GM21786 (cell line): ENCODE measurements around the gene DROSHA.
A peak's percentile ranks its signal among the peaks of the same experiment; 100 is the strongest.
"Not testable (repeated sequence)": the region's sequence is repeated elsewhere in the genome, so short reads cannot be mapped to it uniquely, and the experiment has no call there.

Source experiments
- ATAC-seq: cut with Tn5 transposase; IDR thresholded peaks from one replicate; pipeline ENCODE4 v1.9.1; 2021; ENCODE audit not compliant: unreplicated experiment

Gene DROSHA

DNA sequence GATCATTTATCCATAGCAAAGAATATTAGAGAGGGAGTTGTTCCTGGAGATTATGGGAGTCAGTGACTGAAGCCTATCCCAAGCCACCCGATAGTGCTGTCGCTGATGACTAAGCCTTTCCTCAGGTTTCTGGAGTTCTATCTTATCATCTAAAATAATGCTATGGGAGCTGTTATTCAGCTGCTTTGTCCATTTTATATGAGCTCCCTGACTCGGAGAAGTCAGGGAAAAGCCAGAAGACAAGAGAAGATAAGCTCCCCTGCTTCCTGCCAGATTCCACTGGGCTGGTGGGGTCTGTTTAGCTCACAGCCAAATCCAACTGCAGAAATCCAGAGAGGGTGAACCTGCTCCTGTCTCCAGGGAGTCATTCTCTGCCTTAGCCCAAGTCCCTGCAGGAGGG lies 148.2 kb downstream of the DROSHA start:
- ATAC-seq, result no peak

DNA sequence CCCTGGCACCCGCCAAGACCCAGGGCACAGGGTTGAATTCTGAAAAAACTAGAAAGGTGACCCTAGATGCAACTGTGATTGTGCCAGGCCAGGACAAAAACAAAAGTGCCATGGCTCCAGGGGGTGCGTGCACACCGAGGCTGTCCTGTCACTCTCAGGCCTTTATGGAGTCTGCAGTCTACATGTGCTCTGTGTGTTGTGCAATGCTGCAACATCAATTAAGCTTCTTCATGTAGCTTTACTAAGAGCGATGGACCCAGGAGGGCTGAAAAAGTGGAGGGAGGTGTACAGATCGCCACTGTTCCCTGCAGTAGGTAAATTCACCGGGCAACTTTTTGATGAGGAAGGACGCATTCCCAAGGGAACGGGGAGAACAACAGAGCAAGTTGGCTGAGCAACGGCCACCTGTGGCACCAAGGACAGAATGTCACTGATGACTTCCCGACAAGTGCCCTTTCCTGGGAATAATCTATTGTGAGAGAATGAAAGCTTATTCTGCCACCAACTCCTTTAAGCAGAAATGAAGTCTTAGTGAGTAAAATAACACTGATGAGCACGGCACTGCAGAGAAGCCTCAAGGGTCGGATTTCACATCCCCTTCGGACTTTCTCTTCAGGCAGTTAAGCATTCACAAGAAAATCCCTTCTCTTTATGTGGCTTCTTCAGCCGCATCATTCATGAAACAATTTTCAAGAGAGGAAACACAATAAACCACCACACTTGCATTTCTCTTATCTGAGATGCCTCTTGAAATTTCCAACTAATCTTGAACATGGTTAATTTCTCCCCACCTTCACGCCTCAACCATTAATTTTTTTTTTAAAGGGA lies 149.6 kb downstream of the DROSHA start:
- peak; percentile 81 for ATAC-seq

DNA sequence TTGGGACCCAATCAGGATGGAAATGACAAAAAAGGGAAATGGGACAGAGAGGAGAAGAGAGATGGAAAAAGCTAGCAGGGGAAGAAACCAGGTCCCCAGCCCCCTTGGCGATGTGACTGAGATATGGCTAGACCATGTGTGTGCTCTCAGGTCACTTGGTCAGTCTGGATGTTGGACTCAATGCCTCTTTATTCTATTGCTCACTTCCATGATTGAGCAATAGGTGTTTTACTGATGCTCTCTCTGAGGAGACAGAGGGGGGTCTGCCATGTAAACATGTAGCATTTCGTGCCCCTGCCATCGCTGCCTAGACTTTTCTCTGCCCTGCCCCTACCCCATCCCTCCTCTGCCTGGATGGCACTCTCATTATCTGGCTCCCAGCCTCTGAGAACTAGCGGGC lies 150.6 kb downstream of the DROSHA start:
- no peak for ATAC-seq

DNA sequence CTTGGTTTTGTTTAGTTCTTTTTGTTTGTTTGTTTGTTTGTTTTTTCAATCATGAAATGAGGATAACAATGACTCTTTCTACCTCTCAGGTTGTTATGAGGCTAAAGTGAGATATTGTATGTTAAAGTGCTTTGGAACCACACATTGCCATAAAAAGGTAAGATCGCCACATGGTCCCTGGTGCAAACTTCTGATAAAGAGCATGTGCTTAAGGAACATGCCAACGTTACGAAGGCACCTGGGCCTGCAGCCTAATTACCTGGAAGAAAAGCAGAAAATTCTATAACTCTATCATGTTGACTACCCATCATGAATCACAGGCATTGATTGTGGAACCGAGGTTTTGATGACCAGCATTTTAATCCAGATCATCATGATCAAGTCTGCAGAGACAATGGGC lies 151.8 kb downstream of the DROSHA start:
- no peak for ATAC-seq

DNA sequence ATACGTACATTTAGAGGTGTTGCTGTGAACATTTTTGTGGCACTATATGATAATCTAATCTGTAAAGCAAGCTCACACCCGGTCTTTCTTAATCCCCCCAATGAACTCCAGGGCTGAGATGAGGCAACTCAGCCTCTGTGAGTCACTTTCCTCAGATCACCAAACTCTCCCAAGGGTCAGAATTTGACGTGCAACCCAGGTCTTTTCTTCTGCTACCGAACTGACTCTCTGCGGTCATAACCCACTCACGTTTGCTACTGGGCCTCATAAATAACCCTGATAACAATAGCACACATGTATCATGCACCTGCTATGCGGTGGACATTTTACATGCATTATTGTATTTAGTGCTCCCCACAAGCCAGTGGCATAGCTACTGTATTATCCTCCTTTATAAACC lies 153.1 kb downstream of the DROSHA start:
- ATAC-seq, result no peak

DNA sequence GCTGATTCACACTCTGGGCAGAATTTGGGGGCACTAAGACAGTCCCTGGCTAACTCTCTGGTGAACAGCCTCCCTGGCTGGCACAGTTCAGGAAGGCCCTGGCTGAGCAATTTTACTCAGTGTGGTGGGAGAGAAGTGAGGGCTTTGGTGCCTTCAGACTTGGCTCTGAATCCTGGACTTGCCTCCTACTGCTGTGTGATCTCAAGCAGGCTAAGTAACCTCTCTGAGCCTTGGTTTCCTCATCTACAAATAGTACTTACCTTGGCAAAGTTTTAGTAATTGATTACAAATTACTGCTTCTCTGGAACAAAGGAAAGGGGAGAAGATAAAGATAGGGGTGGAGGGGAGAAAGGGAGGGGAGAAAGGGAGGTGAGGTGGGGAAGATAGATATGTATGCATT lies 153.8 kb downstream of the DROSHA start:
- no peak for ATAC-seq

DNA sequence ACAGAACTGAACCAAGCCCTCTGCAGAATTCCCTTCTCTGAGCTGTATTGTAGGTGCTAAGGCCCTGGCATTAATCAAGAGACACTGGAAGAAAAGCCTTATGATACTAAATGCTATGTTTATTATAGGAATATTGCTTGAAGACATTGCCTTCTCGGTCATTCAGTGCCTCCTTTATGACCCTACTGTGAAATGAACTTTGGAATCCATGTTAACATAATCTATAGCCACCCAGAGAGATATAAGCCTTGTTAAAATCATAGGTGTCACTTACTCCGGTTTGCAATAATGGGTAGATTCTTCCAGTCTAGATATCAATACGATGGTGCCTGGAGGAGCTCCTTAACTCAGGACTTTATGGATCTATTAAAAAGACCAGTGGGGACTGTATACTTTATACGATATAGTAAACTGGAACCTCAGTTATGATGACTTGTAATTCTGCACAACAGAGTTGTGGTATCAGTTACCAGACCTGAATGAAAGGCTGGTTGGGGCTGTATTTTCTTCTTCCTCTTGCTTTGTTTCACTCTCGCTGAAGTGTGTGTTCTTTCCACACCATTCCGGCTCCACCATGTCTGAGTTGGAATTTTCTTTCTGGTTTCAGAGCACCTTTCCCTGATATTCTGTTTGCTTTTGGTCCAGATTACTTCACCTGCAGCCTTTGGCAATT lies 154.5 kb downstream of the DROSHA start:
- ATAC-seq, result no peak

DNA sequence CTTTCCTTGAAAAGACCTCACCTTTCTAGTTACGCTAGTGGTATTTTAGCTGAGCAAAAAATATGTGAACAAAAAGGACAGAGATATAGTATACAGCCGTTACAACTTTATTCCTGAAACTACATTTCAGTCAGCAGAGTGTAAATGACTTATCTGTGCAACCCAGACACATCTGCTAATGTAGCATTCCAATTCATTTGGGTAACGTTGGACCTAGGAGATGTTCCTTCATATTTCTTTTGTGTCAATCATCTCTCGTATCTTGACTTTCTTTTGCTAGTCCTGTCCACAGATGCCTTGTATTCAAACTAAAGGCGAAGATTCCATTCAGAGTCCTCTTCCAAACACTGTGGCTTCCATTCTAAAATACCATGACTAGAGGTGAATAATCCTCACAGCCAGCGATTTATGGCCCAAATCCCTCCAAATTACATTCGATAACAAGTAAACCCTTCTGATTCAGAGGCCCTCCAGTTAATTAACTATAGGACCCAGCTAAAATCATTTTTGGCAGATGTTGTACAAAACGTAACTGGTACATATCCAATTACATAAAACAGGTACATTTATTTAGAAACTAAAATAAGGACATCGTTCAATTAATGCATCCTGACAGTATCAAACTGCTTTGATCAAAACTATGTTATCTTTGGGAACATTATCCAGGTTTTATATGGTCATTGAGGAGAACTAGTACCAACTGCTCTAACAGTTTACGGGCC lies 155.7 kb downstream of the DROSHA start:
- ATAC-seq, result no peak

DNA sequence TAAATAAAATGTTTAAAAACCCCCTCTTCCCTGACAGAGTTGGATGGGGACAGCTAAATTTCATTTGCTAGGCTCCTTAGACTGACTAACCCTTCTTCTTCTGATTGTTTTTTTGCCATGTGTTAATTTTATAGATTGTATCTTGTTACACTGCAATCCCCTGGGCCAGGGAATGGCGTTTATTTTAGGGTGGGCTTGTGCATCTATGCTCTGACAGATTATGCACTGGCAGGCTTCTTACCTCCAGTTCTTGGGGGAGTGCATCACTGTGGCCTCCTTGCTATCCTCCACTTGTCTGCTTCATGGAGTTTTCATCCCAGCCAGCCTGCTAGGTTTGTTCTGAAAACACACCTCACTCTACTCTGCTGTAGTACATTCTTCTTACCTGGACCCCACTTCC lies 159.8 kb downstream of the DROSHA start:
- no peak for ATAC-seq

DNA sequence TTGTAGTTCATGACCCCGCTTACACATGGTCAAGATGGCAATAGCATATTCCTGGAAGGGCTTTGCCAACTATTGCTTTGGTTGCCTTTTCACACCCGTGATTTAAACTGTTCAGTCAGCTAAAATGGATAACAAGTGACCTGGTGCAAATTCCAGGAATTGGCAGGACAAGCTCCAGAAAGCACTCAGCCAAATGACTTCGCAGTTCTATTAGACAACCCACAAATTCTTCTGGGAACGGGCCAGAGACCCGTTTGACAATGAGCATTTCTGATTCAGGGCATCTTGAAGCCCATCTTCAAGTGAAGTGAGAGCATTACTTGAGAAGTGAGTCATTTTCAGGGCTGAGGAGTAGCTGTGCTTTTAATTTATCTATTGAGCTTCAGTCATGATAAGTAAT lies 165.0 kb downstream of the DROSHA start:
- ATAC-seq, result no peak

DNA sequence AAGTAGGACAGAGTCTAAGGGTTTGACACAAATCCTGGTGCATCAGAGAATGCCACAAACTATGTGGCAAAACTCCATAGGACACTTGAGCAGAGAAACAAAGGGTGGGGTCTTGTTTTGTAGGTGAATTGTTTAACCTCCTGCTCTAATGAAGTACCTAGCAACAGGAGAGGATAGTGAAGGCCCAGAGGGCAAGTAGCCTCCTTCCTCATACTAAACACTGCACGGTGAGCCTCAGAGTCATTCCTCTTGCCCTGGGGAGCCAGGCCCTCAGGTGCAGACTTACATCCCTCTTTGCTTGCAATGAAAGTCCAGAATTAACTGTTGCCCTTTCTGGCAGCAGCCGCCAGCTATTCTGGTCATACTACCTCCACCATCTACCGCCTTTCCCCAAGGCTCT lies 166.1 kb downstream of the DROSHA start:
- no peak for ATAC-seq

DNA sequence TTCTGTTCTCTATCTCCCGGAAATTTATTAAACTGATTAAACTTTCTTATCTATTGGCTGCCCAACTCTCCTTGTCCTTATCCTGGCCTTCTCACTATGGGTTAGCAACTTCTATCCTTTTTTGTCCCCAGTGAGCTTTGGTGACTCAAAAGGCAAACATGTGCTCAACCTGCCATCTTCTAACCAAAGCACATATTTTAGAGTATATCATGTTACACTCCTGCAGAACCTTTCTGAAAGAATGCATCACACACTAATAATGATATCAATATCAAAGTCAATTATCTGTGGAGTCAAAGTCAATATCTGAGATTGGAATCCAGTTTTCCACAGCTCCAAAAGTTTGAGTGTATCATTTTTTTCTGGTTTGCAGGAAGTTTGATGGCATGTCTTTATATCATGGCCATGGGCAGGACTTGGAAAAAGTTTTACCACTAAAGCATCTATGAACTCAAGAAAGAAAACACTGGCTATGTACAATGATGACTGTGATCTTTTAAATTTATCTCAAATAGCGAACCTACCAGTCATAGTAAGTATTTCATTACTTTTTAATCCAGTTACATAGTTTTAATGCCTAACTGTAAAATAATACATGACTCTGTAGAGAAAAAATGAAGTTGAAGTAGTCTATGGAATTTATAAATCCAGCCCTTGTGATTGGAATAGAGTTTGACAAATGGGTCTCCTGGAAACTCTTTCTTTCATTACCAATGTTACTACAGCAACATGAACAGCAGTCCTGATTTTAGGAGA lies 166.8 kb downstream of the DROSHA start:
- no peak for ATAC-seq

DNA sequence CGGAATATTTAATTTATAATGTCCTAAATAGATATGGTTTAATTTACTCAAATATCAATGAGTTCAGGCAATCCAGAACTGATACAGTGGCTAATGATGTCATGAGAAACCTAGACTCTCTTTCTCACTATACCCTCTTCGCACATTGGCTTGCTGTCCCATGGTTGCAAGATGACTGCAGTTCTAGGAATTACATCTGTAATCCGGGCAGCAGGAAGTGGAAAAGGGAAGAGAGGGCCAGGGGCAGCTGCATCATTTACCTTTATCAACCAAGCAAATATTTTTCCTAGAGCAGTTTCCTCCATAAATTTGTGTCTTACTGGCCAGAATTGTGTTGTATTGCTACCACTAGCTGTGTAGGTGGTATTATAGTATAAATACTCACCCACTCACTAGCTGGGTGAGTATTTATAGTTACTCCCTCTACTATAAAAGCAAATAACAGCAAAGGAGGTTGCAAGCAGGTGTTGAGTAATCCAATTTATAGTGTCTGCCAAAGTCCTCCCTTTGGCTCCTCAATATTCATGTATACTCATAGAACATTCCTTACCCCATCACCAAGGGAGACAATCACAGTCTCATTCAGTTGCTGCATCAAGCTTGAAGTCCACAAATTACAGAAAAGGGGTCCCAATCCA lies 168.8 kb downstream of the DROSHA start:
- no peak for ATAC-seq

DNA sequence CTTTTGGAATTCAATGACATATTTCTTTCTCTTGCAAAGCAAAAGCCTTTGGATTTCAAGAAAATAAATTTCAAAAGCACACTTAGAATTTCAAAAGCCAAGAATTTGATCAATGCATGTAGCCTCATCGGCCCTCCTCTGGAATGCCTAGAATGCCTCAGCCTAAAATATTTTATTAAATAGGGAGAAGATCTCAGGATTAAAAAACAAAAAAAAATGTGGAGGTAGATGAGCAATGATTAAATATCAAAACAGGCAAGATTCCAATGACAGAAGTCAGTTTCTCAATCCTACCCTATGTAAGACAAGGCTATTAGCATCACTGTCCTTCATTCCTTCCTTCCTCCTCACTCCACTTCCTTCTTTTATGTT lies 169.4 kb downstream of the DROSHA start:
- ATAC-seq, result no peak

DNA sequence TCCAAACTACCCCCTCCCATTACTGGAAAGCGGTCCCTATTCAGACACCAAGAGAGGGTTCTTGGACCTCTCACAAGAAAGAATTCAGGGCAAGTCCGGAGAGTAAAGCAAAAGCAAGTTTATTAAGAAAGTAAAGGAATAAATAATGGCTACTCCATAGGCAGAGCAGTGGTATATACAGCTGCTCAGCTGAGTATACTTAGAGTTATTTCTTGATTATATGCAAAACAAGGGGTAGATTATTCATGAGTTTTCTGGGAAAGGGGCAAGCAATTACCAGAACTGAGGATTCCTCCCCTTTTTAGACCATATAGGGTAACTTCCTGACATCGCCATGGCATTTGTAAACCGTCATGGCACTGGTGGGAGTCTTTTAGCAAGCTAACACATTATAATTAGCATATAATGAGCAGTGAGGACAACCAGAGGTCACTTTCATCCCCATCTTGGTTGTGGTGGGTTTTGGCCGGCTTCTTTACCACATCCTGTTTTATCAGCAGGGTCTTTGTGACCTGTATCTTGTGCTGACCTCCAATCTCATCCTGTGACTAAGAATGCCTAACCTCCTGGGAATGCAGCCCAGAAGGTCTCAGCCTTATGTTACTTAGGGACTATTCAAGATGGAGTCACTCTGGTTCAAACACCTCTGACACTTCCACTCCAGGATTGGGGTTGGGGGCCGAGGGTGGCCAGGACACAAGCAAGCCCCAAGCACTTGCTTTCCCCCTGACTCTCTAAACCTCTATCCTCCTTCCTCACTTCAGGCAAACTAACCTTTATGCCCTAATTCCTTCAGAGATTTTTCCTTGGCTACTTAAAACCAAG lies 170.0 kb downstream of the DROSHA start:
- not testable (repeated sequence) for ATAC-seq

DNA sequence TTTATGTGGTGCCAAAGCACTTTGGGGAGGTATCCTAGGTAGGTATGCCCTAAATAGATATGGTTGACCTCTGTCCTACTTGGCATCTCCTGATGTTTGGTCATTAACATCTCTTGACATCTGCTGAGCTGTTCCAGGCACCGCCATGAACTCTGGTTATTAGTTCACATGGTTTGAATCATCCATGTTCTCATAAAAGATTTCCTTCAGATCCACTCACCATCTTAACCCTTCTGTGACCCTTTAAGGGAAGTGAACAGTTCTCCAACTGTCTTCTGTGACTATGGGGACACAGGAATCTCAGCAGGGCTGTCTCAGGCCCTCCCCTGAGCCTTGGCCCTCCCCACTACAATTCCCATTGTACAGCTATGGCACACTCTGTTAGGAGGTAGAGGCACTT lies 170.7 kb downstream of the DROSHA start:
- no peak for ATAC-seq

DNA sequence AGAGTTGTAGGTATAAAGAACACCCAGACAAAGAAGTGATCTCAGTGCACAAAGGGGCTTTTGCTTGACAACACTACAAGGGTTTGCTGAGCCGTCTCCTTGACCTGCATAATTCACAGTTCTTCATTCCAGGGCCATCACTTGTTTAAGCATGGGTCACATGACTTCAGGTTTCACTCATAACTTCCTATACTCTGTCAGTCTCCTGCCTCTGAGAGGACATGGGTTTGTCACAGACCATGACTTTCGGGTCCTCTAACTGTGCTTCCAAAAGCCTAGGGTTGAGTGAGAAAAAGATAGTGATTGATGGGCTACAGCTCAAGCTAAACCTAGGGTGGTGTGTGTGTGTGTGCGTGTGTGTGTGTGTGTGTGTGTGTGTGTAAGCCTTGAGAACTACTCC lies 172.1 kb downstream of the DROSHA start:
- no peak for ATAC-seq

DNA sequence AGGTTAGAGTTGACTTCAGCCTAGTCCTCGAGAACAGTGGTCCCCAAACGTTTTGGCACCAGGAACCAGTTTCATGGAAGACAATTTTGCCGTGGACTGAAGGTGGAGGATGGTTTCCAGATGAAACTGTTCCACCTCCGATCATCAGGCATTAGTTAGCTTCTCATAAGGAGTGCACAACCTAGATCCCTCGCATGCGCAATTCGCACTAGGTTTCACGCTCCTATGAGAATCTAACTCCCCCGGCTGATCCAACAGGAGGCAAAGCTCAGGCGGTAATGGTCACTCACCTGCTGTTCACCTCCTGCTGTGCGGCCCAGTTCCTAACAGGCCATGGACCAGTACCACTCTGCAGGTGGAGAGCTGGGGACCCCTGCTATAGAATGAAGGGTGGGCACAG lies 174.9 kb downstream of the DROSHA start:
- ATAC-seq, result no peak

DNA sequence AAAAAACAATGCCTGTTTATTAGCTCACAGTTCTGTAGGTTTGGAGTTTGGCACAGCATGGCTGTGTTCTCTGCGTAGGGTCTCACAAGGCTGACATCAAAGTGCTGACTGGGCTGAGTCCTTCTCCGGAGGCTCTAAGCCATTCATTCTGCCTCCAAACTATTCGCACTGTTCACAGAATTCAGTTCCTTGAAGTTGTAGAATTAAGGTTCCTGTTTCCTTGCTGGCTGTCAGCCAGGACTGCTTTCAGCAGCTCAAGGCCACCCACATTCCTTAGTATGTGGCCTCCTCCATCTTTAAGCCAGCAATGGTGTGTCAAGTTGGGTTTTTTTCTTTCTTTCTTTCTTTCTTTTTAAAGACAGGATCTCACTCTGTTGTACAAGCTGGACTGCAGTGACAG lies 176.6 kb downstream of the DROSHA start:
- ATAC-seq, result no peak
